SK-N-MC (cell line): Measurements from ENCODE around the gene MIA2.
"Not testable (repeated sequence)": the region's sequence is repeated elsewhere in the genome, so short reads cannot be mapped to it uniquely, and the experiment has no call there.

Source experiments
- DNase-seq: peaks from one replicate; pipeline ENCODE4 v3.0.0-alpha.2; 2011; ENCODE audit warnings: low read depth, low spot score
- H3K27ac ChIP-seq: fragments of 200-600 bp; sonication (generic); 2 replicates; pipeline ENCODE4 v1.5.1; 2016; ENCODE audit warnings: mixed run types
- H3K36me3 ChIP-seq: fragments of 200-600 bp; sonication (generic); 2 replicates; pipeline ENCODE4 v1.6.1; 2017; ENCODE audit warnings: antibody characterized with exemption, low read length, mixed read lengths; ENCODE audit not compliant: insufficient read depth
- H3K4me3 ChIP-seq: fragments of 200-600 bp; sonication (generic); 2 replicates; pipeline ENCODE4 v1.5.1; 2016
- H3K9ac ChIP-seq: fragments of 200-600 bp; sonication (generic); 2 replicates; pipeline ENCODE4 v1.8.0; 2017; ENCODE audit warnings: mixed run types, mixed read lengths; ENCODE audit not compliant: insufficient read length
- H3K9me3 ChIP-seq: fragments of 200-600 bp; sonication (generic); 2 replicates; pipeline ENCODE4 v1.6.1; 2017; ENCODE audit warnings: low read depth, mild to moderate bottlenecking, antibody characterized with exemption, low read length, moderate library complexity, mixed read lengths
- EZH2 ChIP-seq: fragments of 200-600 bp; sonication (generic); IDR thresholded peaks from one replicate; pipeline ENCODE4 v1.6.1; 2017; ENCODE audit warnings: antibody characterized with exemption
- FOXP2 ChIP-seq: optimal IDR thresholded peaks from 2 replicates; pipeline ENCODE3; 2011; ENCODE audit warnings: mild to moderate bottlenecking, moderate library complexity; ENCODE audit not compliant: insufficient read depth; ENCODE audit errors: extremely low read length, control extremely low read depth
- POLR2AphosphoS5 ChIP-seq: IDR thresholded peaks from 2 replicates; pipeline ENCODE4 v1.6.1; 2012; ENCODE audit warnings: mild to moderate bottlenecking, low read depth, low read length, borderline replicate concordance

Gene MIA2

GRCh38 chr14:39233680-39234326 is at the start of gene MIA2:
Gene MIA2 (plus strand): TSS chr14:39233915. CDS start chr14:39234115, 200 bp downstream.
- Histone ChIP-seq H3K27ac (no peak within 1 kb of the TSS), H3K4me3 (peak within 1 kb of the TSS; percentile 3; the same call in 1 of the 2 replicates), H3K36me3 (no peaks in the 10 kb centered on the region), H3K9me3 (no peaks in the 10 kb centered on the region), H3K9ac (peak within 1 kb of the TSS; percentile 7)
- TF ChIP-seq EZH2 (no peak), POLR2AphosphoS5 (no peak), FOXP2 (no peak)
- no peak for DNase-seq

GRCh38 chr14:39184628-39185255 is 49.0 kb upstream of the MIA2 start:
- Histone ChIP-seq H3K36me3 (peaks cover 60% of the 10 kb centered on the region), H3K4me3 (no peak overlapping the region), H3K27ac (peak overlapping the region; percentile 62; the same call in 1 of the 2 replicates), H3K9me3 (no peaks in the 10 kb centered on the region), H3K9ac (no peak overlapping the region)
- DNase-seq: no peak
- no peak for TF ChIP-seq POLR2AphosphoS5
- no peak for TF ChIP-seq EZH2
- no peak for TF ChIP-seq FOXP2

- Histone ChIP-seq H3K9ac (no peak overlapping the region), H3K4me3 (no peak overlapping the region), H3K36me3 (peaks cover 53% of the 10 kb centered on the region), H3K9me3 (no peaks in the 10 kb centered on the region), H3K27ac (peak overlapping the region; percentile 62; the same call in 1 of the 2 replicates)
- no peak for DNase-seq
- no peak for TF ChIP-seq EZH2
- TF ChIP-seq FOXP2: no peak
These were observed 48.3 kb upstream of the MIA2 start for GRCh38 chr14:39185256-39186049.

- H3K27ac ChIP-seq: peak overlapping the region; percentile 69
- H3K36me3 ChIP-seq: peaks cover 38% of the 10 kb centered on the region
- DNase-seq: no peak
- H3K9ac ChIP-seq: no peak overlapping the region
- TF ChIP-seq POLR2AphosphoS5: no peak
- no peak for TF ChIP-seq EZH2
- TF ChIP-seq FOXP2: no peak
- H3K9me3 ChIP-seq: no peaks in the 10 kb centered on the region
- no peak overlapping the region for H3K4me3 ChIP-seq
These were observed 46.7 kb upstream of the MIA2 start for GRCh38 chr14:39186941-39187525.

- no peak for TF ChIP-seq EZH2
- TF ChIP-seq POLR2AphosphoS5: no peak
- TF ChIP-seq FOXP2: no peak
- Histone ChIP-seq H3K9ac (no peak overlapping the region), H3K4me3 (no peak overlapping the region), H3K9me3 (no peaks in the 10 kb centered on the region), H3K27ac (no peak overlapping the region), H3K36me3 (no peaks in the 10 kb centered on the region)
- no peak for DNase-seq
These were observed 29.8 kb upstream of the MIA2 start for GRCh38 chr14:39203659-39204606.

- H3K36me3 ChIP-seq, H3K4me3 ChIP-seq, DNase-seq: not testable (repeated sequence)
These were observed 26.3 kb upstream of the MIA2 start for GRCh38 chr14:39207430-39207829.

GRCh38 chr14:39211109-39211741 is 22.5 kb upstream of the MIA2 start:
- H3K36me3 ChIP-seq: no peaks in the 10 kb centered on the region
- no peak overlapping the region for H3K9ac ChIP-seq
- no peak for DNase-seq
- TF ChIP-seq POLR2AphosphoS5 (no peak), FOXP2 (no peak), EZH2 (no peak)
- no peak overlapping the region for H3K4me3 ChIP-seq
- H3K9me3 ChIP-seq: no peaks in the 10 kb centered on the region
- H3K27ac ChIP-seq: no peak overlapping the region

More at GRCh38 chr14:39207430-39207829, 26.3 kb upstream of the MIA2 start:
- H3K9ac ChIP-seq, H3K9me3 ChIP-seq, H3K27ac ChIP-seq: not testable (repeated sequence)
